C4-2B (cell line): ENCODE measurements around the gene PRDM5.

Source experiments
- H3K27ac ChIP-seq: fragments of 450-650 bp; 2 replicates; pipeline ENCODE4 v1.5.1; 2017
- CTCF ChIP-seq: fragments of 450-650 bp; conservative IDR thresholded peaks from 2 replicates; pipeline ENCODE4 v1.5.1; 2017; ENCODE audit warnings: mild to moderate bottlenecking
- ZFX ChIP-seq: fragments of 450-650 bp; IDR thresholded peaks from 2 replicates; pipeline ENCODE4 v1.6.1; 2017

Gene PRDM5

GRCh38 chr4:120835342-120835741, 87.2 kb downstream of the PRDM5 start:
- no peak overlapping the region for H3K27ac ChIP-seq
- TF ChIP-seq CTCF (no peak), ZFX (no peak)

GRCh38 chr4:120830204-120830603, 92.3 kb downstream of the PRDM5 start:
- TF ChIP-seq CTCF (no peak), ZFX (no peak)
- H3K27ac ChIP-seq, result no peak overlapping the region

GRCh38 chr4:120829113-120829831, 93.3 kb downstream of the PRDM5 start:
- no peak for TF ChIP-seq CTCF
- no peak overlapping the region for H3K27ac ChIP-seq

GRCh38 chr4:120826853-120827252, 95.7 kb downstream of the PRDM5 start:
- no peak overlapping the region for H3K27ac ChIP-seq
- TF ChIP-seq CTCF, result no peak
- TF ChIP-seq ZFX, result no peak

GRCh38 chr4:120826449-120826848, 96.1 kb downstream of the PRDM5 start:
- TF ChIP-seq ZFX, result no peak
- TF ChIP-seq CTCF, result no peak
- no peak overlapping the region for H3K27ac ChIP-seq

GRCh38 chr4:120824946-120825345, 97.6 kb downstream of the PRDM5 start:
- H3K27ac ChIP-seq, result no peak overlapping the region
- TF ChIP-seq CTCF, result no peak
- no peak for TF ChIP-seq ZFX

GRCh38 chr4:120821977-120822376, 100.5 kb downstream of the PRDM5 start:
- TF ChIP-seq CTCF (no peak), ZFX (no peak)
- no peak overlapping the region for H3K27ac ChIP-seq
